HepG2 (cell line): Measurements from ENCODE around the gene NCOA1. TPM values are rescaled to one million over a fixed set of nuclear protein-coding genes. Genes with fewer than 3 reads are reported as not detected.

ENCODE experiments used
- ATAC-seq: fragments of 200-7000 bp; cut with Tn5 transposase; 3 replicates; pipeline ENCODE4 v1.9.1; 2020; ENCODE audit warnings: mild to moderate bottlenecking, moderate library complexity
- BruUV-seq: library from RNA; stranded (reverse); fragments of 400-500 nt; replicated peaks from 2 replicates; lab custom pipeline; 2021; lab: Mats Ljungman, UMichigan
- CTCF ChIA-PET: fragments of 300-600 bp; formaldehyde crosslinking; extraction: SDS; loops from one replicate; lab custom pipeline; 2021; ENCODE audit warnings: low total read pairs, inconsistent platforms, low intra/inter-chr PET ratio; lab: Yijun Ruan, JAX
- POLR2A ChIA-PET: fragments of 350-600 bp; sonication (Branson Sonifier 250); formaldehyde crosslinking; loops from one replicate; lab custom pipeline; 2020; ENCODE audit warnings: antibody characterized with exemption, inconsistent platforms; lab: Yijun Ruan, JAX
- DNase-seq: peaks from one replicate; pipeline ENCODE4 v3.0.0-alpha.2; 2015; ENCODE audit warnings: low spot score
- FAIRE-seq: peaks from 3 replicates; lab custom pipeline; 2011; peaks lifted over from hg19 to GRCh38; lab: Jason Lieb, UNC
- H2AFZ ChIP-seq: one replicate; pipeline ENCODE4 v1.6.1; 2011; ENCODE audit warnings: low read length, inconsistent platforms
- H3K27ac ChIP-seq: fragments of 300-600 bp; 3 replicates; pipeline ENCODE4 v1.8.0; 2011; ENCODE audit warnings: mixed run types, mild to moderate bottlenecking, mixed read lengths, low read length, inconsistent platforms; ENCODE audit not compliant: insufficient read depth; ENCODE audit errors: extremely low read length
- H3K27me3 ChIP-seq, 2 experiments: fragments of 200-600 bp in 1 of 2; 2 replicates in 1 of 2; 3 replicates in 1 of 2; pipeline versions ENCODE4 v1.6.0 to v1.8.0; 2011; ENCODE audit warnings: low read length in 2 of 2, mild to moderate bottlenecking in 2 of 2, moderate library complexity in 2 of 2, inconsistent platforms in 1 of 2; ENCODE audit not compliant: insufficient read depth in 2 of 2, control insufficient read depth in 1 of 2
- H3K36me3 ChIP-seq, 2 experiments: fragments of 200-600 bp in 1 of 2; replicated peaks in 1 of 2; 2 replicates in 1 of 2; 3 replicates in 1 of 2; pipeline versions ENCODE4 v1.5.1 to v1.8.0; 2011; ENCODE audit warnings: low read length in 2 of 2, inconsistent platforms in 1 of 2; ENCODE audit not compliant: insufficient read depth in 2 of 2, control insufficient read depth in 1 of 2
- H3K4me1 ChIP-seq: 2 replicates; pipeline ENCODE4 v1.5.1; 2012; ENCODE audit warnings: low read length, inconsistent platforms; ENCODE audit not compliant: insufficient read depth
- H3K4me2 ChIP-seq: 2 replicates; pipeline ENCODE4 v1.6.0; 2011; ENCODE audit warnings: low read depth, low read length, inconsistent platforms
- H3K4me3 ChIP-seq, 3 experiments: fragments of 200-600 bp in 1 of 3; sonication (generic), shearing (Covaris generic) in 1 of 3; replicated peaks in 1 of 3; 2 replicates each; pipeline ENCODE4 v1.5.1; 2011 to 2016; ENCODE audit warnings: low read length in 3 of 3, inconsistent platforms in 2 of 3, low read depth in 2 of 3, mild to moderate bottlenecking in 2 of 3, control low read depth in 1 of 3, mixed read lengths in 1 of 3; ENCODE audit not compliant: insufficient read depth in 1 of 3
- H3K79me2 ChIP-seq: one replicate; pipeline ENCODE4 v1.6.1; 2011; ENCODE audit warnings: low read length, inconsistent platforms; ENCODE audit not compliant: insufficient read depth
- H3K9ac ChIP-seq: 2 replicates; pipeline ENCODE4 v1.6.0; 2011; ENCODE audit warnings: mild to moderate bottlenecking, low read depth, low read length, inconsistent platforms; ENCODE audit not compliant: insufficient read depth
- H3K9me3 ChIP-seq: 2 replicates; pipeline ENCODE4 v1.5.1; 2012; ENCODE audit warnings: mild to moderate bottlenecking, low read length
- H4K20me1 ChIP-seq: 2 replicates; pipeline ENCODE4 v1.6.0; 2011; ENCODE audit warnings: inconsistent platforms, mild to moderate bottlenecking, low read length, moderate library complexity; ENCODE audit not compliant: insufficient read depth
- MAFG ChIP-seq: sonication (generic); formaldehyde crosslinking; IDR thresholded peaks from 2 replicates; pipeline ENCODE4 v1.5.1; 2020; ENCODE audit warnings: mild to moderate bottlenecking, missing genetic modification reagents
- SALL2 ChIP-seq: sonication (generic); formaldehyde crosslinking; IDR thresholded peaks from 2 replicates; pipeline ENCODE4 v1.8.1; 2023; ENCODE audit warnings: mild to moderate bottlenecking, missing genetic modification reagents, inconsistent platforms
- SATB2 ChIP-seq: sonication (generic); formaldehyde crosslinking; IDR thresholded peaks from 2 replicates; pipeline ENCODE4 v1.5.0; 2020; ENCODE audit warnings: missing genetic modification reagents
- SRF ChIP-seq: IDR thresholded peaks from 2 replicates; pipeline ENCODE4 v1.6.1; 2011; ENCODE audit warnings: mild to moderate bottlenecking, low read depth, low read length, moderate library complexity
- TBP ChIP-seq: sonication (generic); formaldehyde crosslinking; IDR thresholded peaks from 2 replicates; pipeline ENCODE4 v1.5.0; 2020; ENCODE audit warnings: missing genetic modification reagents
- U2AF1 ChIP-seq: fragments of 200-400 bp; formaldehyde crosslinking; optimal IDR thresholded peaks from 2 replicates; pipeline ENCODE3; 2017; ENCODE audit warnings: mild to moderate bottlenecking, low read depth, low read length
- ZMAT3 ChIP-seq: sonication (generic); formaldehyde crosslinking; conservative IDR thresholded peaks from 2 replicates; pipeline ENCODE4 v1.7.0; 2021; ENCODE audit warnings: missing genetic modification reagents
- ZNF121 ChIP-seq: sonication (generic); formaldehyde crosslinking; IDR thresholded peaks from 2 replicates; pipeline ENCODE4 v1.5.0; 2020; ENCODE audit warnings: mild to moderate bottlenecking, missing genetic modification reagents
- ZNF430 ChIP-seq: sonication (generic); formaldehyde crosslinking; IDR thresholded peaks from 2 replicates; pipeline ENCODE4 v1.9.0; 2021; ENCODE audit warnings: mild to moderate bottlenecking, missing genetic modification reagents
- ZNF589 ChIP-seq: sonication (generic); formaldehyde crosslinking; conservative IDR thresholded peaks from 2 replicates; pipeline ENCODE4 v1.8.0; 2022; ENCODE audit warnings: mild to moderate bottlenecking, moderate library complexity, missing genetic modification reagents
- ZNF83 ChIP-seq: sonication (generic); formaldehyde crosslinking; IDR thresholded peaks from 2 replicates; pipeline ENCODE4 v1.4.0; 2020; ENCODE audit warnings: missing genetic modification reagents, mild to moderate bottlenecking, borderline replicate concordance
- WGBS: methylation state at CpG from one replicate; pipeline ENCODE4 v1.1.6; 2017; ENCODE audit warnings: low lambda C conversion rate; 5-methylcytosine and 5-hydroxymethylcytosine counted together
- in situ Hi-C: cut with HindIII; loops from 2 replicates; pipeline ENCODE4 v1.10.0; 2017; ENCODE audit warnings: low pct_unique_long_range_greater_than_20kb; ENCODE audit not compliant: extremely low pct_ligation_motif_present
- intact Hi-C: fragments of 100-400 bp; cut with micrococcal nuclease; formaldehyde crosslinking; loops from one replicate; pipeline ENCODE4 v1.10.0; 2022; ENCODE audit not compliant: unreplicated experiment
- polyA plus RNA-seq, 8 experiments: library from polyadenylated mRNA; depleted of rRNA in 3 of 8; stranded (reverse) in 7 of 8; unstranded in 1 of 8; fragments of >200 nt; fragmentation: Illumina TruSeq in 4 of 8; extraction: Trizol in 4 of 8; gene quantifications; 2 replicates each; pipeline versions ENCODE4 v1.2.1 to v1.2.3, GENCODE V29; 2011 to 2016; ENCODE audit warnings: low read depth in 4 of 8, missing spikeins in 1 of 8, mixed read lengths in 1 of 8; ENCODE audit not compliant: insufficient read depth in 1 of 8
- total RNA-seq, 5 experiments: library from RNA; depleted of rRNA; stranded (reverse); fragments of >200 nt; fragmentation: Illumina TruSeq; extraction: Trizol; gene quantifications; 2 replicates each; pipeline ENCODE4 v1.2.3, GENCODE V29; 2016; ENCODE audit warnings: low read depth in 1 of 5
- TF ChIP-seq, protein P1 (sequence below): IDR thresholded peaks from 2 replicates; pipeline ENCODE4 v1.6.1; 2016; ENCODE audit warnings: low read depth

Gene NCOA1
- total and polyA plus RNA-seq, 2 of the 13 experiments (the other 11 are each of a cell fraction or from before 2014, with no cell fraction given), result 10.0 to 10.4 TPM

DNA sequence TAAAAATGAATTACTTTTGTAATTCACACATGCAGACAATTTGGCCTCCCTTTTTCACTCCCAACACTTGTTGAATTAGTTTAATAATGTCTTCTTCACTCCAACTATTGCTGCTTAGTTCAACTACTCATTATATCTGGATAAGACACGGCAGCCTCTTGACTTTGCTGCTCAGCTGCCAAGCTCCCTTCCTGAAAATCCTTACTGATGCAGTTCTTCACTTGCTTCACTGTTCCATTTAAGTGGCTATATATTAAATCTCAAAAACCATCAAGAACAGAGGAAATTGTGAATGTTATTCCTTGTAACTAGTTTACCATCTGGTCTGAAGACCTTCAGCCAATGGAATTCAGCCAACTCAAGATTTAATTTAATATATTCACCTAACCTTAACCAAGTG is 127.1 kb downstream of the NCOA1 start:
- no peak for TF ChIP-seq ZNF121 (CRISPR knock-in tag)
- no peak for TF ChIP-seq ZNF589 (CRISPR knock-in tag)
- no peak for TF ChIP-seq ZNF430 (CRISPR knock-in tag)
- Histone ChIP-seq H3K27ac (no peak overlapping the region), H3K4me3 (no peak overlapping the region), H4K20me1 (no peaks in the 10 kb centered on the region), H3K27me3 (no peaks in the 10 kb centered on the region), H3K4me1 (no peaks in the 10 kb centered on the region), H3K9me3 (no peaks in the 10 kb centered on the region), H3K4me2 (no peak overlapping the region), H3K79me2 (no peaks in the 10 kb centered on the region), H3K36me3 (no peaks in the 10 kb centered on the region), H3K9ac (no peak overlapping the region), H2AFZ (no peak overlapping the region)
- 82% methylated on average over 1 of the region's 1 CpG for WGBS
- BruUV-seq, result no TSS peak
- DNase-seq, result no peak
- POLR2A ChIA-PET, result no interaction called here
- FAIRE-seq, result no peak
- ATAC-seq, result no peak
- in situ Hi-C loops (no loop called here), intact Hi-C loops (no loop called here)
- CTCF ChIA-PET, result no interaction called here

DNA sequence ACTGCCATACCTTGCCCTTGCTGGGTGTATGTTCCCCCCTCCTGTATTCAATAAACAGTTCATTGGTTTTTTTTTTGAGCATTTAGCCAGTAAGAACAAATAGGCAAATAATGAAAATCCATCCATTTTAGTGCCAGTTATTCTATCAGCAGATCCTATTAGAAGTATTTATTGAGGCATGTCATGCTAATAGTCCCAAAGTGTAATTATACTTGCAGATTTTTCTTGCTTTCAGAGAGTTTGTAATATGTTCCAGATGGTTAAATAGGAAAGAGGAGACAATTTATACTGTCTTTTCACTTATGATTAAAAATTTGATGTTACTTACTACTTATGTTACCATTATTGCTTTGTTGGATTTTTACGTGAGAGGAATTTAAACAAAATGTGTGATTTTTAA is 127.6 kb downstream of the NCOA1 start:
- ChIA-PET POLR2A (no interaction called here), CTCF (no interaction called here)
- H3K27me3 ChIP-seq, result no peaks in the 10 kb centered on the region
- no peak overlapping the region for H3K9ac ChIP-seq
- BruUV-seq, result no TSS peak
- H3K4me2 ChIP-seq, result no peak overlapping the region
- no peaks in the 10 kb centered on the region for H3K36me3 ChIP-seq
- no peaks in the 10 kb centered on the region for H3K79me2 ChIP-seq
- H2AFZ ChIP-seq, result no peak overlapping the region
- TF ChIP-seq SRF (no peak), TBP (no peak), SATB2 (CRISPR knock-in tag) (no peak), MAFG (CRISPR knock-in tag) (no peak), ZNF83 (CRISPR knock-in tag) (no peak), U2AF1 (no peak), SALL2 (no peak), ZMAT3 (no peak)
- TF ChIP-seq, protein P1, sequence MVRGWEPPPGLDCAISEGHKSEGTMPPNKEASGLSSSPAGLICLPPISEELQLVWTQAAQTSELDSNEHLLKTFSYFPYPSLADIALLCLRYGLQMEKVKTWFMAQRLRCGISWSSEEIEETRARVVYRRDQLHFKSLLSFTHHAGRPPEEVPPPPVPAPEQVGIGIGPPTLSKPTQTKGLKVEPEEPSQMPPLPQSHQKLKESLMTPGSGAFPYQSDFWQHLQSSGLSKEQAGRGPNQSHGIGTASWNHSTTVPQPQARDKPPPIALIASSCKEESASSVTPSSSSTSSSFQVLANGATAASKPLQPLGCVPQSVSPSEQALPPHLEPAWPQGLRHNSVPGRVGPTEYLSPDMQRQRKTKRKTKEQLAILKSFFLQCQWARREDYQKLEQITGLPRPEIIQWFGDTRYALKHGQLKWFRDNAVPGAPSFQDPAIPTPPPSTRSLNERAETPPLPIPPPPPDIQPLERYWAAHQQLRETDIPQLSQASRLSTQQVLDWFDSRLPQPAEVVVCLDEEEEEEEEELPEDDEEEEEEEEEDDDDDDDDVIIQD (CRISPR knock-in tag), result no peak
- H3K4me3 ChIP-seq, result no peak overlapping the region
- H3K9me3 ChIP-seq, result no peaks in the 10 kb centered on the region
- ATAC-seq (no peak), FAIRE-seq (no peak), DNase-seq (no peak)
- H4K20me1 ChIP-seq, result no peaks in the 10 kb centered on the region
- in situ Hi-C loops, result no loop called here
- intact Hi-C loops, result no loop called here
- H3K4me1 ChIP-seq, result no peaks in the 10 kb centered on the region
- H3K27ac ChIP-seq, result no peak overlapping the region
- 100% methylated on average over 1 of the region's 1 CpG for WGBS
